Testis (tissue), 3 donors: ENCODE measurements around the gene ALG9. TPM values are rescaled to one million over a fixed set of nuclear protein-coding genes. Genes with fewer than 3 reads are reported as not detected.

ENCODE experiments used
- DNase-seq: peaks from one replicate; pipeline ENCODE4 v3.0.0-alpha.2; 2019
- H3K27ac ChIP-seq, 2 donors: fragments of 200-600 bp; sonication (generic); one replicate each; pipeline ENCODE4 v1.5.1; 2019
- H3K27me3 ChIP-seq: fragments of 200-600 bp; sonication (generic); one replicate; pipeline ENCODE4 v1.5.1; 2019
- H3K36me3 ChIP-seq: fragments of 200-600 bp; sonication (generic); one replicate; pipeline ENCODE4 v1.5.1; 2017; ENCODE audit warnings: low read depth; ENCODE audit errors: missing control alignments
- H3K4me1 ChIP-seq: fragments of 200-600 bp; sonication (generic); one replicate; pipeline ENCODE4 v1.5.1; 2019
- H3K4me3 ChIP-seq, 2 donors: fragments of 200-600 bp; sonication (generic); one replicate each; pipeline ENCODE4 v1.5.1; 2017 to 2019
- H3K9me3 ChIP-seq: fragments of 200-600 bp; sonication (generic); one replicate; pipeline ENCODE4 v1.5.1; 2017
- POLR2A ChIP-seq: fragments of 450-650 bp; IDR thresholded peaks from one replicate; pipeline ENCODE4 v1.6.1; 2017; ENCODE audit warnings: antibody characterized with exemption, mild to moderate bottlenecking, moderate library complexity
- WGBS, 2 donors: methylation state at CpG; one replicate each; pipeline ENCODE4 v1.1.5; 2018; 5-methylcytosine and 5-hydroxymethylcytosine counted together
- intact Hi-C: fragments of 100-400 bp; cut with DNase I; formaldehyde crosslinking; loops from one replicate; pipeline ENCODE4 v1.15.1; 2023; ENCODE audit warnings: low total_unique reads
- polyA plus RNA-seq: library from polyadenylated mRNA; stranded (reverse); fragments of 350-450 nt; fragmentation: Illumina TruSeq; extraction: RNeasy Lipid Tissue Mini Kit (QIAGEN cat#74804); gene quantifications from one replicate; pipeline ENCODE4 v1.2.3, GENCODE V29; 2014; ENCODE audit warnings: low read depth, low replicate concordance; ENCODE audit not compliant: insufficient read depth
- total RNA-seq, 2 donors: library from RNA; depleted of rRNA; stranded (reverse); fragments of >200 nt; gene quantifications; one replicate each; pipeline ENCODE4 v1.2.3, GENCODE V29; 2016
- TF ChIP-seq, protein P1 (sequence below), 3 experiments: fragments of 450-650 bp in 2 of 3; fragments of 200-600 bp in 1 of 3; sonication (generic) in 1 of 3; IDR thresholded peaks; one replicate each; pipeline ENCODE4 v1.5.1; 2016 to 2019; ENCODE audit warnings: antibody characterized with exemption in 3 of 3, mild to moderate bottlenecking in 2 of 3, moderate library complexity in 1 of 3

The ALG9 gene
- total and polyA plus RNA-seq, 3 donors from 2014 or later: 40.1 to 42.0 (median 41.3) TPM

DNA sequence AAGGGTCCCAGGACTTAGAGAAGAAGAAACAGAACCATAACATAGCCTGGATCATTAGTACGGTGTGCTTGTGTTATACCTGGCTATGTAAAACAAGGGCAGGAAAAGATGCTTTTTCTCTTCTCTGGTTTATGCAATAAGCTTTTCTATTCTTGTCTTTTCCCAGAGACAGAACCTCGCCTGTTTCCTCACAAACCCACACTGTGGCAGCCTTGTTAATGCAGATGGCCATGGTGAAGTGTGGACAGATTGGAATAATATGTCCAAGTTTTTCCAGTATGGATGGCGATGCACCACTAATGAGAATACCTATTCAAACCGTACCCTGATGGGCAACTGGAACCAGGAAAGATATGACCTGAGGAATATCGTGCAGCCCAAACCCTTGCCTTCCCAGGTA lies 10.8 kb upstream of the ALG9 start:
- intact Hi-C loops: no loop called here
- H3K9me3 ChIP-seq: no peaks in the 10 kb centered on the region

DNA sequence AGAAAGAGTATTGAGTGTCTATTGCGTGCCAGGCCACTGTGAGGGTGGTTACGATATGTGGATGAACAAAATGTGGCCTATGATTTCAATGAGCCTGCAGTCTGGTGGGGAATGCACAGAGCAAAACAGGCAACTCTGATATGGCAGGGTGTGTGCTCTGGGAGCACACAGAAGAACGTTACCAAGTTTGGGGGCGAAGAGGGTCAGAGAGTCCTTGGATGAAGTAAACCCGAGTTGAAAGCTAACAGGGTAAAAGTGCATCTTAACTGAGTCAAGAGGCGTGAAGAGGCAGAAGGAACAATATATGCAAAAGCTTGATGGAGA lies 8.2 kb upstream of the ALG9 start:
- no peaks in the 10 kb centered on the region for H3K9me3 ChIP-seq
- peak overlapping the region; percentile 96 to 98 for H3K27ac ChIP-seq
- H3K4me1 ChIP-seq: peaks cover 4% of the 10 kb centered on the region
- H3K27me3 ChIP-seq: no peaks in the 10 kb centered on the region
- WGBS, 2 donors: 21 to 23% methylated on average over 6 of the region's 6 CpGs
- no peaks in the 10 kb centered on the region for H3K36me3 ChIP-seq
- TF ChIP-seq POLR2A: no peak
- TF ChIP-seq, protein P1, sequence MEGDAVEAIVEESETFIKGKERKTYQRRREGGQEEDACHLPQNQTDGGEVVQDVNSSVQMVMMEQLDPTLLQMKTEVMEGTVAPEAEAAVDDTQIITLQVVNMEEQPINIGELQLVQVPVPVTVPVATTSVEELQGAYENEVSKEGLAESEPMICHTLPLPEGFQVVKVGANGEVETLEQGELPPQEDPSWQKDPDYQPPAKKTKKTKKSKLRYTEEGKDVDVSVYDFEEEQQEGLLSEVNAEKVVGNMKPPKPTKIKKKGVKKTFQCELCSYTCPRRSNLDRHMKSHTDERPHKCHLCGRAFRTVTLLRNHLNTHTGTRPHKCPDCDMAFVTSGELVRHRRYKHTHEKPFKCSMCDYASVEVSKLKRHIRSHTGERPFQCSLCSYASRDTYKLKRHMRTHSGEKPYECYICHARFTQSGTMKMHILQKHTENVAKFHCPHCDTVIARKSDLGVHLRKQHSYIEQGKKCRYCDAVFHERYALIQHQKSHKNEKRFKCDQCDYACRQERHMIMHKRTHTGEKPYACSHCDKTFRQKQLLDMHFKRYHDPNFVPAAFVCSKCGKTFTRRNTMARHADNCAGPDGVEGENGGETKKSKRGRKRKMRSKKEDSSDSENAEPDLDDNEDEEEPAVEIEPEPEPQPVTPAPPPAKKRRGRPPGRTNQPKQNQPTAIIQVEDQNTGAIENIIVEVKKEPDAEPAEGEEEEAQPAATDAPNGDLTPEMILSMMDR (IDR thresholded peaks at IDR 0.05): no peak
- intact Hi-C loops: no loop called here
- no peak for DNase-seq
- H3K4me3 ChIP-seq: peak overlapping the region; percentile 73 to 77

More for the DNA sequence above, 10.8 kb upstream of the ALG9 start:
- H3K4me3 ChIP-seq: no peak overlapping the region
- no peaks in the 10 kb centered on the region for H3K36me3 ChIP-seq
- peaks cover 4% of the 10 kb centered on the region for H3K4me1 ChIP-seq
- 86 to 94% methylated on average over 5 of the region's 5 CpGs for WGBS, 2 donors
- H3K27ac ChIP-seq: no peak overlapping the region
- TF ChIP-seq, protein P1 (IDR thresholded peaks at IDR 0.05): no peak
- TF ChIP-seq POLR2A: no peak
- DNase-seq: no peak
- H3K27me3 ChIP-seq: no peaks in the 10 kb centered on the region

DNA sequence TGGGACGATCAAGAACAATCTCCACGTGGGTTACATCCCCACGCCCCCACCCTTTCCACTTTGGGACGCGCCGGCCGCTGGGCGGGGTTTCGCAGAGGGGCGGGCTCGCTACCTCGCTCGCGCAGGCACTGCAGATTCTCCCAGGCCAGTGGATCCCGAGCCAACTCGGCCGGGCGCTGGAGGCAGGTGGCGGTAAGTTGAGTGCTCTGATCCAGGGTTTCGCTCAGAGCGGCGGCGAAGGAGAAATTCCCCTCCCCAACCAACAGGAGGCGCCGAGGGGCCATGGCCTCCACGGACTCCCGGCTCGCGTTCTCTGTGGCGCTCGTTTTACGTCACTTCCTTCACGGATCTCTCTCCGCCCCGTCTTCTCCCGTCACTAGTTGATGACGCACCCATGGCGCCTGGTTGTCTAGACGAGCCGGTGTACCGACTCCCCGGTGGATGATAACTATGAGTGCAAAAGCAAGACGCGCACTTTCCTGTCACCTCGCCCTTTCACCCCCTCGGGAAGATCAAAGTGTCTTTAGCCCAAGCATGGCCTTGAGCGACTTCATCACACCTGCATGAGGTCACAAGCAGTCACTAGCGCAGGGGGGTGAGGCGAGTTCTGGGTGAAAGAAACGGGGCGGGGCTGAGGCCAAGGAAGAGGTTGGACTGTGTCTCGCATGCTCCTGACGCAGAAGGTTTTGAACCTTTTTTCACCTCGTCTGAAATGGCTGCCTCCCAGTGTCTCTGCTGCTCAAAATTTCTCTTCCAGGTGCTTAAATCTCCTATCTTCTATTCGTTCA lies 7.7 kb upstream of the ALG9 start, which contains the start of the genes CFAP68 and FDXACB1:
TSS of gene CFAP68 (plus strand) at position 693 of the 788 bp plus-strand sequence. CDS start at position 713, 20 bp downstream.
TSS of gene FDXACB1 (minus strand) at position 317 of the 788 bp plus-strand sequence. CDS start at position 284, 33 bp downstream.
- Histone ChIP-seq H3K27ac (peak within 1 kb of the TSS; percentile 96 to 98), H3K36me3 (no peaks in the 10 kb centered on the region), H3K27me3 (no peaks in the 10 kb centered on the region), H3K9me3 (no peaks in the 10 kb centered on the region), H3K4me3 (peak within 1 kb of the TSS; percentile 73 to 77), H3K4me1 (peaks cover 4% of the 10 kb centered on the region)
- WGBS, 2 donors: 0 to 1% methylated on average over 29 to 55 of the region's 55 CpGs
- intact Hi-C loops: no loop called here
- no peak for TF ChIP-seq POLR2A
- TF ChIP-seq, protein P1 (IDR thresholded peaks at IDR 0.05): peak; percentile 94 to 100 (median 99)
- peak; percentile 99 for DNase-seq

- 0 to 1% methylated on average over 13 of the region's 13 CpGs for WGBS, 2 donors
- TF ChIP-seq, protein P1 (IDR thresholded peaks at IDR 0.05): no peak
- TF ChIP-seq POLR2A: no peak
- Histone ChIP-seq H3K9me3 (no peaks in the 10 kb centered on the region), H3K27me3 (no peaks in the 10 kb centered on the region), H3K36me3 (no peaks in the 10 kb centered on the region), H3K4me1 (peaks cover 4% of the 10 kb centered on the region), H3K27ac (peak overlapping the region; percentile 96 to 98), H3K4me3 (peak overlapping the region; percentile 73 to 77)
- intact Hi-C loops: no loop called here
- no peak for DNase-seq
Measured at GRCh38 chr11:111878385-111878848, 7.0 kb upstream of the ALG9 start.
